H1 (cell line): ENCODE results near the gene ETV5. TPM values are rescaled to one million over a fixed set of nuclear protein-coding genes. Genes with fewer than 3 reads are reported as not detected.
A peak's percentile ranks its signal among the peaks of the same experiment; 100 is the strongest.

ENCODE experiments used
- ASH2L ChIP-seq: fragments of 200-600, 300-600 bp; sonication (generic); IDR thresholded peaks from one replicate; pipeline ENCODE4 v1.7.1; 2017; ENCODE audit warnings: low read length
- EP300 ChIP-seq, 2 experiments: IDR thresholded peaks; 1 replicate in 1 of 2; 2 replicates in 1 of 2; pipeline ENCODE4 v1.6.1; 2011 to 2012; ENCODE audit warnings: low read depth in 2 of 2, low read length in 2 of 2, mild to moderate bottlenecking in 2 of 2, borderline replicate concordance in 1 of 2, inconsistent platforms in 1 of 2, moderate library complexity in 1 of 2
- POLR2A ChIP-seq, 2 experiments: IDR thresholded peaks; 1 replicate in 1 of 2; 2 replicates in 1 of 2; pipeline ENCODE4 v1.6.1; 2011; ENCODE audit warnings: low read depth in 2 of 2, low read length in 2 of 2, mild to moderate bottlenecking in 2 of 2; ENCODE audit errors: control extremely low read depth in 1 of 2
- POLR2AphosphoS5 ChIP-seq: IDR thresholded peaks from 2 replicates; pipeline ENCODE4 v1.6.1; 2011; ENCODE audit warnings: low read depth, low read length
- RAD21 ChIP-seq, 2 experiments: IDR thresholded peaks in 1 of 2; conservative IDR thresholded peaks in 1 of 2; 2 replicates each; pipeline ENCODE4 v1.6.1; 2011; ENCODE audit warnings: low read depth in 2 of 2, low read length in 2 of 2, improper control_type of control experiment in 1 of 2, inconsistent platforms in 1 of 2, mild to moderate bottlenecking in 1 of 2, moderate library complexity in 1 of 2
- RBBP5 ChIP-seq: IDR thresholded peaks from 2 replicates; pipeline ENCODE4 v1.7.1; 2012; ENCODE audit warnings: low read depth, mild to moderate bottlenecking, inconsistent platforms, low read length, moderate library complexity, borderline replicate concordance
- SIN3A ChIP-seq, 2 experiments: IDR thresholded peaks in 1 of 2; conservative IDR thresholded peaks in 1 of 2; 2 replicates each; pipeline ENCODE4 v1.6.1; 2011 to 2012; ENCODE audit warnings: low read length in 2 of 2, improper control_type of control experiment in 1 of 2, low read depth in 1 of 2, mild to moderate bottlenecking in 1 of 2
- SIX5 ChIP-seq: IDR thresholded peaks from 2 replicates; pipeline ENCODE4 v1.6.1; 2011; ENCODE audit warnings: mild to moderate bottlenecking, low read depth, low read length
- polyA plus RNA-seq, 7 experiments: library from polyadenylated mRNA; depleted of rRNA in 3 of 7; stranded (reverse) in 5 of 7; unstranded in 2 of 7; fragments of >200 nt in 5 of 7; fragments of 200-250 nt in 2 of 7; gene quantifications; 1 replicate in 5 of 7; 2 replicates in 1 of 7; 4 replicates in 1 of 7; pipeline versions ENCODE4 v1.2.1 to v1.2.3, GENCODE V29; 2011 to 2013; ENCODE audit warnings: missing spikeins in 2 of 7, mixed read lengths in 2 of 7
- total RNA-seq: library from RNA; stranded (reverse); fragmentation: NEBNext Ultra II Directional; extraction: Animal tissue kit (Norgen Biotek cat#: 25700); gene quantifications from 2 replicates; pipeline ENCODE4 v1.2.1, GENCODE V29; 2021

Gene ETV5
- total and polyA plus RNA-seq, 2 of the 8 experiments (the other 6 are each of a cell fraction or from before 2014, with no cell fraction given), result 13.1 to 36.9 TPM

- TF ChIP-seq RAD21 (IDR thresholded peaks at IDR 0.05 in 1 of 2, conservative IDR thresholded peaks at IDR 0.05 in 1 of 2; ENCODE audit: low read depth in 2 of 2, low read length in 2 of 2) (peak in 1 of 2 experiments; percentile 15; a peak in 1 of 4 replicates), POLR2A (IDR thresholded peaks at IDR 0.05; ENCODE audit: control extremely low read depth in 1 of 2, low read depth in 2 of 2, low read length in 2 of 2) (no peak), POLR2AphosphoS5 (no peak), SIN3A (conservative IDR thresholded peaks at IDR 0.05 in 1 of 2, IDR thresholded peaks at IDR 0.05 in 1 of 2; ENCODE audit: low read depth in 1 of 2, low read length in 2 of 2) (peak in 1 of 2 experiments; percentile 9; a peak in 1 of 4 replicates), EP300 (IDR thresholded peaks at IDR 0.05; ENCODE audit: borderline replicate concordance in 1 of 2, low read depth in 2 of 2, low read length in 2 of 2) (no peak), ASH2L (peak; percentile 55), SIX5 (no peak), RBBP5 (no peak)
These were observed 1.4 kb downstream of the ETV5 start (continued) for GRCh38 chr3:186107215-186108105.
